ENCODE measurements around the gene RBFA. TPM values are rescaled to one million over a fixed set of nuclear protein-coding genes. Genes with fewer than 3 reads are reported as not detected.

Gene RBFA
- total RNA-seq, 3 donors from 2014 or later: 35.2 to 42.3 (median 40.5) TPM

DNA sequence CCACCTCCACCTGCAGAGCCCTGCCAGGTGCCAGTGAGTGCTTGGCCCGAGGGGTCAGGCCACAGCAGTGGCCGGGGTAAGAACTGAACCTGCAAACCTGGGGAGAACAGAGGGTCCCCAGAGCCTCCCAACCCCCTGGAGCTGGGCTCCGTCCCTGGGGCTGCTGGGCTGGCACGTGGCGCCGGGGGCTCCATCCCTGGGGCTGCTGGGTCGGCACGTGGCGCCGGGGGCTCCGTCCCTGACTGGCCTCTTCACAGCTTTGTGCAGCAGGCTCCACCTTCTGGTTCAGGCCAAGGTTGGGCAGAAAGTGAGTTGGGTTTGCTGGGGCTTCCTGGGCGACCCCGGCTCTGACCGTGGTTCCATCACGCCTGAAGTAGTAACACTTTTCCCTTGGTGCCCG is 12.2 kb downstream of the RBFA start:
- TF ChIP-seq POLR2A (IDR thresholded peaks at IDR 0.05) (no peak), POLR2AphosphoS5 (IDR thresholded peaks at IDR 0.05) (no peak)
- TF ChIP-seq, protein P1, sequence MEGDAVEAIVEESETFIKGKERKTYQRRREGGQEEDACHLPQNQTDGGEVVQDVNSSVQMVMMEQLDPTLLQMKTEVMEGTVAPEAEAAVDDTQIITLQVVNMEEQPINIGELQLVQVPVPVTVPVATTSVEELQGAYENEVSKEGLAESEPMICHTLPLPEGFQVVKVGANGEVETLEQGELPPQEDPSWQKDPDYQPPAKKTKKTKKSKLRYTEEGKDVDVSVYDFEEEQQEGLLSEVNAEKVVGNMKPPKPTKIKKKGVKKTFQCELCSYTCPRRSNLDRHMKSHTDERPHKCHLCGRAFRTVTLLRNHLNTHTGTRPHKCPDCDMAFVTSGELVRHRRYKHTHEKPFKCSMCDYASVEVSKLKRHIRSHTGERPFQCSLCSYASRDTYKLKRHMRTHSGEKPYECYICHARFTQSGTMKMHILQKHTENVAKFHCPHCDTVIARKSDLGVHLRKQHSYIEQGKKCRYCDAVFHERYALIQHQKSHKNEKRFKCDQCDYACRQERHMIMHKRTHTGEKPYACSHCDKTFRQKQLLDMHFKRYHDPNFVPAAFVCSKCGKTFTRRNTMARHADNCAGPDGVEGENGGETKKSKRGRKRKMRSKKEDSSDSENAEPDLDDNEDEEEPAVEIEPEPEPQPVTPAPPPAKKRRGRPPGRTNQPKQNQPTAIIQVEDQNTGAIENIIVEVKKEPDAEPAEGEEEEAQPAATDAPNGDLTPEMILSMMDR (IDR thresholded peaks at IDR 0.05): no peak
- no peak overlapping the region for H3K27ac ChIP-seq
- peaks cover 0 to 3% of the 10 kb centered on the region in 2 donors for H3K9me3 ChIP-seq
- H3K4me1 ChIP-seq: no peaks in the 10 kb centered on the region
- H3K4me3 ChIP-seq: no peak overlapping the region
- intact Hi-C loops (cut with DNase I; ENCODE audit: low total_unique reads): loop anchor here (10.0 kb wide), 1 partner anchor 48 kb away; no protein-coding TSS in a partner anchor
- DNase-seq (ENCODE audit: low spot score in 2 of 2): no peak
- H3K27me3 ChIP-seq: no peaks in the 10 kb centered on the region
- H3K36me3 ChIP-seq: no peaks in the 10 kb centered on the region

DNA sequence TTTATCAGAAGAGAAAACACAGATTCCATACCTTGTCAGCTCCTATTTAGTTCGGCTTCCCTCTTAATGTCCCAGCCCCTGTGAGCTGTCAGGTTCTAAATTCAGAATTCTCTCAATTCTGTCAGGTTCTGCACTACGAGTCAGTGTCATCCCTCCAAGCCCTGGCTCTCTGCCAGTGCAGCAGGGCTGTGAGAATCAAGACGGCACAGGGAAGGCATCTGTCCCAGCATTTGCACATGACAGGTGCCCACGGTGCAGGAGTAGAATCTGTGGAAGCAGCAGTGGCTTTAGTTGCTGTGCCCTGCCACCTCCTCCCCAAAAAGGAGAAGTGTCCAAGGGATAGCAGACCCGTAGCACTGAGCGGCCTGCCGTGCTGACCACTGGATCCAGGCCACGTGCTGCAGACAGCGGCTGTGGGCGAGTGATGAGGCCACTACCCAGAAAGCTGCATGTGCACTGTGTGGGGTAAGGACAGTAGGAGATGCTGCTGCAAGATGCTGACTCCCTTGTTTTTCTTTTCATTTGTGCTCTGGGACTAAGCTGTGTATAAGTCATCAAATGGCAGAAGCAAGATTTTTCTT is 12.8 kb downstream of the RBFA start:
- H3K36me3 ChIP-seq: no peaks in the 10 kb centered on the region
- H3K9me3 ChIP-seq: peaks cover 0 to 3% of the 10 kb centered on the region in 2 donors
- H3K27ac ChIP-seq: no peak overlapping the region
- H3K4me3 ChIP-seq: no peak overlapping the region
- intact Hi-C loops (cut with DNase I; ENCODE audit: low total_unique reads): loop anchor here (10.0 kb wide), 1 partner anchor 48 kb away; no protein-coding TSS in a partner anchor
- no peaks in the 10 kb centered on the region for H3K4me1 ChIP-seq
- no peak for DNase-seq (ENCODE audit: low spot score in 2 of 2)
- TF ChIP-seq POLR2AphosphoS5 (IDR thresholded peaks at IDR 0.05): no peak
- TF ChIP-seq POLR2A (IDR thresholded peaks at IDR 0.05): no peak
- TF ChIP-seq, protein P1 (IDR thresholded peaks at IDR 0.05): no peak
- no peaks in the 10 kb centered on the region for H3K27me3 ChIP-seq

DNA sequence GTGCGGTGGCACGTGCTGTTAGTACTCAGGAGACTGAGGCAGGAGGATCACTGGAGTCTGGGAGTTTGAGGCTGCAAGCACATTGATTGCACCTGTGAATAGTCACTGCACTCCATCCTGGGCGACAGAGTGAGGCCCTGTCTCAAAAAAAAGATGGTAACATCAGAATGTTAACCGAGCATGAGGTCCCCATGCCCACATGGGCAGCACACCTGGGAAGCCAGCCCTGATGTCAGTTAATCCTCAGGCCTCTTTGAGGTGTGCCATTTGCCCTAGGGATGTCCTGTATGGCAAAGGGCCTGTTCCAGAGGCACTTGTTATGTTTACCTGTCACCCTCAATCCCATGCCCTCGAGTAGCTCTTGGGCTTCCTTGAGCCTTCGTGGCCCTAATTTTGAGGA is 16.6 kb downstream of the RBFA start:
- Histone ChIP-seq H3K4me1 (no peaks in the 10 kb centered on the region), H3K27ac (no peak overlapping the region), H3K4me3 (no peak overlapping the region), H3K27me3 (no peaks in the 10 kb centered on the region), H3K9me3 (peaks cover 22 to 24% of the 10 kb centered on the region in 2 donors), H3K36me3 (no peaks in the 10 kb centered on the region)
- TF ChIP-seq, protein P1 (IDR thresholded peaks at IDR 0.05): no peak
- TF ChIP-seq POLR2AphosphoS5 (IDR thresholded peaks at IDR 0.05) (no peak), POLR2A (IDR thresholded peaks at IDR 0.05) (no peak)
- intact Hi-C loops (cut with DNase I; ENCODE audit: low total_unique reads): no loop called here
- no peak for DNase-seq (ENCODE audit: low spot score in 2 of 2)

DNA sequence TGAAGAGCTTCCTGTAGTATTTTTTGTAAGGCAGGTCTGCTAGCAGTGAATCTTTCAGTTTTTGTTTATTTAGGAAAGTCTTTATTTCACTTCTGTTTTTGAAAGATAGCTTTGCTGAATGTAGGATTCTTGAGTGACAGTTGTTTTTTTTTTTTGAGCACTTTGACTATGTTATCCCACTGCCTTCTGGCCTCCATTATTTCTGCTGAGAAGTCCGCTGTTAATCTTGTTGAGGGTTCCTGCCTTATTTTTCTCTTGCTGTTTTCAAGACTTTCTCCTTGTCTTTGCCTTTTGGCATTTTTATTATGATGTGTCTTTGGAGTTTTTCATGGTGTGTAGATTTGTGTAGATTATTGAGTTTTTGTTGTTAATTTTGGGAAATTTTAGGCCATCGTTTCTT is 21.9 kb downstream of the RBFA start:
- Histone ChIP-seq H3K4me1 (no peaks in the 10 kb centered on the region), H3K27me3 (no peaks in the 10 kb centered on the region), H3K36me3 (no peaks in the 10 kb centered on the region), H3K9me3 (peaks cover 39% of the 10 kb centered on the region in 2 donors), H3K27ac (no peak overlapping the region), H3K4me3 (no peak overlapping the region)
- DNase-seq (ENCODE audit: low spot score in 2 of 2): no peak
- intact Hi-C loops (cut with DNase I; ENCODE audit: low total_unique reads): no loop called here
- TF ChIP-seq, protein P1 (IDR thresholded peaks at IDR 0.05): no peak
- no peak for TF ChIP-seq POLR2A (IDR thresholded peaks at IDR 0.05)
- no peak for TF ChIP-seq POLR2AphosphoS5 (IDR thresholded peaks at IDR 0.05)

DNA sequence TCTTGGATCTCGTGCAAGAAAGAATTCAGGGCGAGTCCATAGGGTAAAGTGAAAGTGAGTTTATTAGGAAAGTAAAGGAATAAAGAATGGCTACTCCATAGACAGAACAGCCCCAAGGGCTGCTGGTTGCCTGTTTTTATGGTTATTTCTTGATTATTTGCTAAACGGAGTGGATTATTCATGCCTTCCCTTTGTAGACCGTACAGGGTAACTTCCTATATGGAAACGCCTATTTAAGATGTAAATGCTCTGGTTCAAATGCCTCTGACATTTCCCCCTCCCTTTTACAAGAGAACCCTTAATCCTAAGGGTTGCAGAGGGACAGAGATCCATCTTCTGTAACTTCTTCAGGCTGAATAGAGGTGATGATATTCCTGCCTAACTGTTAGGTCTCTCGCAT is 25.7 kb downstream of the RBFA start:
- TF ChIP-seq POLR2A (IDR thresholded peaks at IDR 0.05) (no peak), POLR2AphosphoS5 (IDR thresholded peaks at IDR 0.05) (no peak)
- TF ChIP-seq, protein P1 (IDR thresholded peaks at IDR 0.05): no peak
- H3K4me1 ChIP-seq: no peaks in the 10 kb centered on the region
- H3K36me3 ChIP-seq: no peaks in the 10 kb centered on the region
- no peak for DNase-seq (ENCODE audit: low spot score in 2 of 2)
- intact Hi-C loops (cut with DNase I; ENCODE audit: low total_unique reads): no loop called here
- no peak overlapping the region for H3K27ac ChIP-seq
- H3K9me3 ChIP-seq: peaks cover 35 to 47% of the 10 kb centered on the region in 2 donors
- H3K4me3 ChIP-seq: no peak overlapping the region
- no peaks in the 10 kb centered on the region for H3K27me3 ChIP-seq
